ENCODE data around the gene NCKAP5.

- TF ChIP-seq POLR2A (IDR thresholded peaks at IDR 0.05) (no peak), POLR2AphosphoS5 (IDR thresholded peaks at IDR 0.05; ENCODE audit: insufficient read depth in 1 of 2, low read depth in 1 of 2) (no peak), CTCF (IDR thresholded peaks at IDR 0.05) (no peak)
Observed at GRCh38 chr2:133412694-133413093, 155.6 kb downstream of the NCKAP5 start.

Measured in vagina (tissue), 2 donors.